Measurements from ENCODE around the gene MTARC2. TPM values are rescaled to one million over a fixed set of nuclear protein-coding genes. Genes with fewer than 3 reads are reported as not detected.
A peak's percentile ranks its signal among the peaks of the same experiment; 100 is the strongest.

Gene MTARC2
- total and polyA plus RNA-seq, 4 donors: 10.8 to 26.4 (median 21.2) TPM

GRCh38 chr1:220791285-220791684 lies 43.2 kb downstream of the MTARC2 start:
- no peaks in the 10 kb centered on the region for H3K27me3 ChIP-seq (ENCODE audit: control insufficient read depth, insufficient read depth, low read length)
- no peak overlapping the region for H3K4me3 ChIP-seq (ENCODE audit: low read depth, low read length)
- peaks cover 17% of the 10 kb centered on the region for H3K4me1 ChIP-seq (ENCODE audit: control insufficient read depth, insufficient read depth, low read length)
- 65% methylated on average over 4 of the region's 6 CpGs for WGBS (ENCODE audit: insufficient coverage)
- H3K36me3 ChIP-seq (ENCODE audit: control insufficient read depth, insufficient read depth, low read length): no peaks in the 10 kb centered on the region
- H3K9me3 ChIP-seq (ENCODE audit: control insufficient read depth, insufficient read depth, low read length): no peaks in the 10 kb centered on the region
- peak in 2 of 6 donors; percentile 23 to 29 for DNase-seq (ENCODE audit: low read depth in 4 of 6, low spot score in 6 of 6)
- H3K27ac ChIP-seq (ENCODE audit: low read depth, low read length): no peak overlapping the region

GRCh38 chr1:220791956-220792355 lies 43.8 kb downstream of the MTARC2 start:
- Histone ChIP-seq H3K4me1 (ENCODE audit: control insufficient read depth, insufficient read depth, low read length) (peaks cover 14% of the 10 kb centered on the region), H3K27ac (ENCODE audit: low read depth, low read length) (no peak overlapping the region), H3K36me3 (ENCODE audit: control insufficient read depth, insufficient read depth, low read length) (peaks cover 5% of the 10 kb centered on the region), H3K27me3 (ENCODE audit: control insufficient read depth, insufficient read depth, low read length) (no peaks in the 10 kb centered on the region), H3K4me3 (ENCODE audit: low read depth, low read length) (no peak overlapping the region), H3K9me3 (ENCODE audit: control insufficient read depth, insufficient read depth, low read length) (no peaks in the 10 kb centered on the region)
- no CpG with 5 or more reads among the region's 5 CpGs for WGBS (ENCODE audit: insufficient coverage)
- no peak for DNase-seq (ENCODE audit: low read depth in 4 of 6, low spot score in 6 of 6)

- Histone ChIP-seq H3K27me3 (ENCODE audit: control insufficient read depth, insufficient read depth, low read length) (no peaks in the 10 kb centered on the region), H3K36me3 (ENCODE audit: control insufficient read depth, insufficient read depth, low read length) (peaks cover 29% of the 10 kb centered on the region), H3K9me3 (ENCODE audit: control insufficient read depth, insufficient read depth, low read length) (no peaks in the 10 kb centered on the region), H3K4me3 (ENCODE audit: low read depth, low read length) (no peak overlapping the region), H3K27ac (ENCODE audit: low read depth, low read length) (no peak overlapping the region), H3K4me1 (ENCODE audit: control insufficient read depth, insufficient read depth, low read length) (no peaks in the 10 kb centered on the region)
- WGBS (ENCODE audit: insufficient coverage): 92% methylated on average over 10 of the region's 10 CpGs
- no peak for DNase-seq (ENCODE audit: low read depth in 4 of 6, low spot score in 6 of 6)
Measured at GRCh38 chr1:220796530-220796929, 48.4 kb downstream of the MTARC2 start.

- DNase-seq (ENCODE audit: low read depth in 4 of 6, low spot score in 6 of 6): no peak
- H3K9me3 ChIP-seq (ENCODE audit: control insufficient read depth, insufficient read depth, low read length): no peaks in the 10 kb centered on the region
- H3K27ac ChIP-seq (ENCODE audit: low read depth, low read length): no peak overlapping the region
- peaks cover 34% of the 10 kb centered on the region for H3K36me3 ChIP-seq (ENCODE audit: control insufficient read depth, insufficient read depth, low read length)
- no peaks in the 10 kb centered on the region for H3K27me3 ChIP-seq (ENCODE audit: control insufficient read depth, insufficient read depth, low read length)
- no peaks in the 10 kb centered on the region for H3K4me1 ChIP-seq (ENCODE audit: control insufficient read depth, insufficient read depth, low read length)
- H3K4me3 ChIP-seq (ENCODE audit: low read depth, low read length): no peak overlapping the region
Measured at GRCh38 chr1:220797044-220797443, 48.9 kb downstream of the MTARC2 start.

- WGBS (ENCODE audit: insufficient coverage): 100% methylated on average over 1 of the region's 3 CpGs
Measured at GRCh38 chr1:220797553-220797952, 49.4 kb downstream of the MTARC2 start.

GRCh38 chr1:220798338-220798737 lies 50.2 kb downstream of the MTARC2 start:
- no peaks in the 10 kb centered on the region for H3K9me3 ChIP-seq (ENCODE audit: control insufficient read depth, insufficient read depth, low read length)

More at GRCh38 chr1:220797553-220797952, 49.4 kb downstream of the MTARC2 start:
- H3K27me3 ChIP-seq (ENCODE audit: control insufficient read depth, insufficient read depth, low read length): no peaks in the 10 kb centered on the region
- H3K27ac ChIP-seq (ENCODE audit: low read depth, low read length): no peak overlapping the region
- DNase-seq (ENCODE audit: low read depth in 4 of 6, low spot score in 6 of 6): no peak
- no peak overlapping the region for H3K4me3 ChIP-seq (ENCODE audit: low read depth, low read length)
- H3K9me3 ChIP-seq (ENCODE audit: control insufficient read depth, insufficient read depth, low read length): no peaks in the 10 kb centered on the region
- peaks cover 39% of the 10 kb centered on the region for H3K36me3 ChIP-seq (ENCODE audit: control insufficient read depth, insufficient read depth, low read length)
- no peaks in the 10 kb centered on the region for H3K4me1 ChIP-seq (ENCODE audit: control insufficient read depth, insufficient read depth, low read length)

GRCh38 chr1:220800262-220800661 lies 52.1 kb downstream of the MTARC2 start:
- H3K4me3 ChIP-seq (ENCODE audit: low read depth, low read length): no peak overlapping the region
- no peak for DNase-seq (ENCODE audit: low read depth in 4 of 6, low spot score in 6 of 6)
- H3K27ac ChIP-seq (ENCODE audit: low read depth, low read length): no peak overlapping the region
- 87% methylated on average over 6 of the region's 6 CpGs for WGBS (ENCODE audit: insufficient coverage)
- no peaks in the 10 kb centered on the region for H3K27me3 ChIP-seq (ENCODE audit: control insufficient read depth, insufficient read depth, low read length)
- peaks cover 44% of the 10 kb centered on the region for H3K36me3 ChIP-seq (ENCODE audit: control insufficient read depth, insufficient read depth, low read length)
- no peaks in the 10 kb centered on the region for H3K4me1 ChIP-seq (ENCODE audit: control insufficient read depth, insufficient read depth, low read length)
- H3K9me3 ChIP-seq (ENCODE audit: control insufficient read depth, insufficient read depth, low read length): no peaks in the 10 kb centered on the region

More at GRCh38 chr1:220798338-220798737, 50.2 kb downstream of the MTARC2 start:
- Histone ChIP-seq H3K4me3 (ENCODE audit: low read depth, low read length) (no peak overlapping the region), H3K27me3 (ENCODE audit: control insufficient read depth, insufficient read depth, low read length) (no peaks in the 10 kb centered on the region), H3K36me3 (ENCODE audit: control insufficient read depth, insufficient read depth, low read length) (peaks cover 39% of the 10 kb centered on the region), H3K27ac (ENCODE audit: low read depth, low read length) (no peak overlapping the region), H3K4me1 (ENCODE audit: control insufficient read depth, insufficient read depth, low read length) (no peaks in the 10 kb centered on the region)
- no peak for DNase-seq (ENCODE audit: low read depth in 4 of 6, low spot score in 6 of 6)
- 91% methylated on average over 2 of the region's 2 CpGs for WGBS (ENCODE audit: insufficient coverage)

GRCh38 chr1:220803401-220804201 lies 55.5 kb downstream of the MTARC2 start:
- Histone ChIP-seq H3K27me3 (ENCODE audit: control insufficient read depth, insufficient read depth, low read length) (no peaks in the 10 kb centered on the region), H3K27ac (ENCODE audit: low read depth, low read length) (no peak overlapping the region), H3K4me3 (ENCODE audit: low read depth, low read length) (no peak overlapping the region), H3K9me3 (ENCODE audit: control insufficient read depth, insufficient read depth, low read length) (no peaks in the 10 kb centered on the region), H3K36me3 (ENCODE audit: control insufficient read depth, insufficient read depth, low read length) (peaks cover 41% of the 10 kb centered on the region), H3K4me1 (ENCODE audit: control insufficient read depth, insufficient read depth, low read length) (peaks cover 11% of the 10 kb centered on the region)
- DNase-seq (ENCODE audit: low read depth in 4 of 6, low spot score in 6 of 6): peak in 2 of 6 donors; percentile 62 to 79
- WGBS (ENCODE audit: insufficient coverage): 81% methylated on average over 8 of the region's 10 CpGs

- H3K4me3 ChIP-seq (ENCODE audit: low read depth, low read length): no peak overlapping the region
- H3K27me3 ChIP-seq (ENCODE audit: control insufficient read depth, insufficient read depth, low read length): no peaks in the 10 kb centered on the region
- H3K4me1 ChIP-seq (ENCODE audit: control insufficient read depth, insufficient read depth, low read length): peaks cover 11% of the 10 kb centered on the region
- no peak for DNase-seq (ENCODE audit: low read depth in 4 of 6, low spot score in 6 of 6)
- 92% methylated on average over 3 of the region's 5 CpGs for WGBS (ENCODE audit: insufficient coverage)
- H3K9me3 ChIP-seq (ENCODE audit: control insufficient read depth, insufficient read depth, low read length): no peaks in the 10 kb centered on the region
- no peak overlapping the region for H3K27ac ChIP-seq (ENCODE audit: low read depth, low read length)
- H3K36me3 ChIP-seq (ENCODE audit: control insufficient read depth, insufficient read depth, low read length): peaks cover 41% of the 10 kb centered on the region
Measured at GRCh38 chr1:220804202-220804586, 56.1 kb downstream of the MTARC2 start.

GRCh38 chr1:220806408-220806807 lies 58.3 kb downstream of the MTARC2 start:
- no peaks in the 10 kb centered on the region for H3K9me3 ChIP-seq (ENCODE audit: control insufficient read depth, insufficient read depth, low read length)
- no peak for DNase-seq (ENCODE audit: low read depth in 4 of 6, low spot score in 6 of 6)
- no peaks in the 10 kb centered on the region for H3K27me3 ChIP-seq (ENCODE audit: control insufficient read depth, insufficient read depth, low read length)
- WGBS (ENCODE audit: insufficient coverage): 100% methylated on average over 3 of the region's 4 CpGs
- H3K36me3 ChIP-seq (ENCODE audit: control insufficient read depth, insufficient read depth, low read length): peaks cover 21% of the 10 kb centered on the region
- peaks cover 16% of the 10 kb centered on the region for H3K4me1 ChIP-seq (ENCODE audit: control insufficient read depth, insufficient read depth, low read length)
- H3K4me3 ChIP-seq (ENCODE audit: low read depth, low read length): no peak overlapping the region
- H3K27ac ChIP-seq (ENCODE audit: low read depth, low read length): no peak overlapping the region

All from spinal cord (tissue), 10 donors.